GM23338 (cell line): ENCODE results near the gene TSPAN3. TPM values are rescaled to one million over a fixed set of nuclear protein-coding genes. Genes with fewer than 3 reads are reported as not detected.

ENCODE experiments used
- ATAC-seq: fragments of 200-7000 bp; cut with Tn5 transposase; 3 replicates; pipeline ENCODE4 v1.9.1; 2020
- DNase-seq: peaks from one replicate; pipeline ENCODE4 v3.0.0-alpha.2; 2015; ENCODE audit warnings: low spot score
- H2AFZ ChIP-seq: fragments of 200-600 bp; sonication (generic); 2 replicates; pipeline ENCODE4 v1.8.0; 2016; ENCODE audit warnings: antibody characterized with exemption, mild to moderate bottlenecking, moderate library complexity
- H3F3A ChIP-seq: fragments of 200-600 bp; sonication (generic); replicated peaks from 2 replicates; pipeline ENCODE4 v1.8.0; 2017; ENCODE audit warnings: antibody characterized with exemption, mixed run types, low read depth
- H3K27ac ChIP-seq: fragments of 200-600 bp; sonication (generic); 2 replicates; pipeline ENCODE4 v1.6.1; 2016; ENCODE audit warnings: low read depth
- H3K27me3 ChIP-seq: fragments of 200-600 bp; sonication (generic); 2 replicates; pipeline ENCODE4 v1.8.0; 2016; ENCODE audit warnings: mild to moderate bottlenecking, mixed run types, moderate library complexity; ENCODE audit not compliant: insufficient read depth
- H3K36me3 ChIP-seq: fragments of 200-600 bp; sonication (generic); 2 replicates; pipeline ENCODE4 v1.8.0; 2016; ENCODE audit warnings: mild to moderate bottlenecking; ENCODE audit not compliant: insufficient read depth
- H3K4me1 ChIP-seq: fragments of 200-600 bp; sonication (generic); 2 replicates; pipeline ENCODE4 v1.8.0; 2016; ENCODE audit warnings: mild to moderate bottlenecking, moderate library complexity; ENCODE audit not compliant: insufficient read depth
- H3K4me2 ChIP-seq: fragments of 200-600 bp; sonication (generic); 2 replicates; pipeline ENCODE4 v1.7.1; 2017; ENCODE audit warnings: mixed run types
- H3K4me3 ChIP-seq: fragments of 200-600 bp; sonication (generic); 2 replicates; pipeline ENCODE4 v1.6.1; 2016; ENCODE audit warnings: mixed run types
- H3K79me2 ChIP-seq: fragments of 200-600 bp; sonication (generic); replicated peaks from 2 replicates; pipeline ENCODE4 v1.8.0; 2017; ENCODE audit warnings: mild to moderate bottlenecking; ENCODE audit not compliant: insufficient read depth
- H3K9me2 ChIP-seq: fragments of 200-600 bp; sonication (generic); 2 replicates; pipeline ENCODE4 v1.8.0; 2017; ENCODE audit not compliant: insufficient read depth
- H4K20me1 ChIP-seq: fragments of 200-600 bp; sonication (generic); replicated peaks from 2 replicates; pipeline ENCODE4 v1.8.0; 2017; ENCODE audit warnings: mild to moderate bottlenecking; ENCODE audit not compliant: insufficient read depth
- H3K27ac Mint-ChIP-seq: 2 replicates; pipeline ENCODE4 v1.8.0; 2020; ENCODE audit warnings: inconsistent platforms, mild to moderate bottlenecking, moderate library complexity, mixed read lengths
- H3K27me3 Mint-ChIP-seq: 3 replicates; pipeline ENCODE4 v1.8.0; 2022; ENCODE audit warnings: low read depth, mild to moderate bottlenecking, moderate library complexity, mixed read lengths, inconsistent platforms; ENCODE audit not compliant: insufficient read depth, poor library complexity
- H3K36me3 Mint-ChIP-seq: 3 replicates; pipeline ENCODE4 v1.8.0; 2021; ENCODE audit warnings: low read depth, mild to moderate bottlenecking, inconsistent platforms, moderate library complexity, mixed read lengths
- H3K4me1 Mint-ChIP-seq: 3 replicates; pipeline ENCODE4 v1.8.0; 2020; ENCODE audit warnings: mild to moderate bottlenecking, inconsistent platforms, mixed read lengths
- H3K4me3 Mint-ChIP-seq: 3 replicates; pipeline ENCODE4 v1.8.0; 2021; ENCODE audit warnings: moderate library complexity, mild to moderate bottlenecking, inconsistent platforms, mixed read lengths
- H3K9me3 Mint-ChIP-seq: 3 replicates; pipeline ENCODE4 v1.8.0; 2020; ENCODE audit warnings: moderate library complexity, mild to moderate bottlenecking, inconsistent platforms, mixed read lengths
- CREB1 ChIP-seq: fragments of 250-450 bp; sonication (Bioruptor Pico); IDR thresholded peaks from 2 replicates; pipeline ENCODE4 v1.5.0; 2020; ENCODE audit warnings: low read depth, mild to moderate bottlenecking, moderate library complexity
- JUNB ChIP-seq: IDR thresholded peaks from one replicate; pipeline ENCODE4 v1.6.1; 2016; ENCODE audit warnings: antibody characterized with exemption; ENCODE audit not compliant: unreplicated experiment
- NANOG ChIP-seq: IDR thresholded peaks from 2 replicates; pipeline ENCODE4 v1.6.1; 2016; ENCODE audit warnings: antibody characterized with exemption, borderline replicate concordance
- POLR2AphosphoS5 ChIP-seq: IDR thresholded peaks from 2 replicates; pipeline ENCODE4 v1.6.1; 2016; ENCODE audit warnings: antibody characterized with exemption, low read depth
- STAT1 ChIP-seq: IDR thresholded peaks from one replicate; pipeline ENCODE4 v1.6.1; 2016; ENCODE audit warnings: antibody characterized with exemption; ENCODE audit not compliant: unreplicated experiment
- ZNF114 ChIP-seq: fragments of 250-450 bp; sonication (Bioruptor Pico); IDR thresholded peaks from 2 replicates; pipeline ENCODE4 v1.5.0; 2020; ENCODE audit warnings: mild to moderate bottlenecking, moderate library complexity
- polyA plus RNA-seq: library from polyadenylated mRNA; unstranded; fragments of >200 nt; fragmentation: Nextera tagmentation; extraction: Ambion mirVana; gene quantifications from 2 replicates; pipeline ENCODE4 v1.2.1, GENCODE V29; 2016
- total RNA-seq: library from RNA; depleted of rRNA; stranded (reverse); fragments of >200 nt; shearing (Covaris generic); gene quantifications from 2 replicates; pipeline ENCODE4 v1.2.3, GENCODE V29; 2014
- TF ChIP-seq, protein P1 (sequence below): fragments of 250-450 bp; sonication (Bioruptor Pico); IDR thresholded peaks from 2 replicates; pipeline ENCODE4 v1.5.0; 2020; ENCODE audit warnings: mild to moderate bottlenecking, moderate library complexity
- TF ChIP-seq, protein P2 (sequence below), 2 experiments: fragments of 200-600 bp in 1 of 2; sonication (generic) in 1 of 2; conservative IDR thresholded peaks; 2 replicates each; pipeline versions ENCODE4 v1.5.1 to v1.6.1; 2016 to 2017; ENCODE audit warnings: antibody characterized with exemption in 2 of 2, low read depth in 2 of 2, mild to moderate bottlenecking in 2 of 2, moderate library complexity in 1 of 2

TSPAN3 gene
- total and polyA plus RNA-seq, 2 experiments from 2014 or later, result 72.5 to 159 TPM

DNA sequence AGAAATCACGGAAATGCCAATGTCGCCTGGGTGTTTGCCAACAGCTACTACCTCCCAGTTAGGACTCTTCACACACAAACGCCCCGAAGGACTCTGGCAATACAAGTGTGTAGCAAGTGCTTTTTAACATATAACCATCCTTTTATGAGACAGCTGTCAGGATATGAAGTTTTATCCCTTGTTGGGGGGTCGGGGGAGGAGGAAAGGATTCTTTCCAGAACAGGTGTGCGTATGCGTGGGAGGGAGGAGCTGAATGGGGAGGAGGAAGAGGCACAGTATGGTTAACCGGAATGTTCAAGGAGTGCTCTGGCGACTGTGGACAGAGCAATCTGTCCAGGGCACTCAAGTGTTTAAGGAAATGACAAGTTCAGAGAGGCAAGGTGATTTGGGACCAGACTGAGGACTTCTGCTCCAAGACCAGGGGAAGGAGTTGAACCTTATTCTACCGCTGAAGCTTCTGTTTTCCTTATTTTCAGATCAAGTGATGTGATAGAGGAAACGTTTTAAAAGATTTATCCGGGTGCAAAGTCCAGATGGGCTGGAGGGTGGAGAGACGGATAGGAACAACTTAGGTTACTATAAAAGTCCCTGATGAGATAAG, 1.3 kb downstream of the TSPAN3 start (continued):
- TF ChIP-seq, protein P1, sequence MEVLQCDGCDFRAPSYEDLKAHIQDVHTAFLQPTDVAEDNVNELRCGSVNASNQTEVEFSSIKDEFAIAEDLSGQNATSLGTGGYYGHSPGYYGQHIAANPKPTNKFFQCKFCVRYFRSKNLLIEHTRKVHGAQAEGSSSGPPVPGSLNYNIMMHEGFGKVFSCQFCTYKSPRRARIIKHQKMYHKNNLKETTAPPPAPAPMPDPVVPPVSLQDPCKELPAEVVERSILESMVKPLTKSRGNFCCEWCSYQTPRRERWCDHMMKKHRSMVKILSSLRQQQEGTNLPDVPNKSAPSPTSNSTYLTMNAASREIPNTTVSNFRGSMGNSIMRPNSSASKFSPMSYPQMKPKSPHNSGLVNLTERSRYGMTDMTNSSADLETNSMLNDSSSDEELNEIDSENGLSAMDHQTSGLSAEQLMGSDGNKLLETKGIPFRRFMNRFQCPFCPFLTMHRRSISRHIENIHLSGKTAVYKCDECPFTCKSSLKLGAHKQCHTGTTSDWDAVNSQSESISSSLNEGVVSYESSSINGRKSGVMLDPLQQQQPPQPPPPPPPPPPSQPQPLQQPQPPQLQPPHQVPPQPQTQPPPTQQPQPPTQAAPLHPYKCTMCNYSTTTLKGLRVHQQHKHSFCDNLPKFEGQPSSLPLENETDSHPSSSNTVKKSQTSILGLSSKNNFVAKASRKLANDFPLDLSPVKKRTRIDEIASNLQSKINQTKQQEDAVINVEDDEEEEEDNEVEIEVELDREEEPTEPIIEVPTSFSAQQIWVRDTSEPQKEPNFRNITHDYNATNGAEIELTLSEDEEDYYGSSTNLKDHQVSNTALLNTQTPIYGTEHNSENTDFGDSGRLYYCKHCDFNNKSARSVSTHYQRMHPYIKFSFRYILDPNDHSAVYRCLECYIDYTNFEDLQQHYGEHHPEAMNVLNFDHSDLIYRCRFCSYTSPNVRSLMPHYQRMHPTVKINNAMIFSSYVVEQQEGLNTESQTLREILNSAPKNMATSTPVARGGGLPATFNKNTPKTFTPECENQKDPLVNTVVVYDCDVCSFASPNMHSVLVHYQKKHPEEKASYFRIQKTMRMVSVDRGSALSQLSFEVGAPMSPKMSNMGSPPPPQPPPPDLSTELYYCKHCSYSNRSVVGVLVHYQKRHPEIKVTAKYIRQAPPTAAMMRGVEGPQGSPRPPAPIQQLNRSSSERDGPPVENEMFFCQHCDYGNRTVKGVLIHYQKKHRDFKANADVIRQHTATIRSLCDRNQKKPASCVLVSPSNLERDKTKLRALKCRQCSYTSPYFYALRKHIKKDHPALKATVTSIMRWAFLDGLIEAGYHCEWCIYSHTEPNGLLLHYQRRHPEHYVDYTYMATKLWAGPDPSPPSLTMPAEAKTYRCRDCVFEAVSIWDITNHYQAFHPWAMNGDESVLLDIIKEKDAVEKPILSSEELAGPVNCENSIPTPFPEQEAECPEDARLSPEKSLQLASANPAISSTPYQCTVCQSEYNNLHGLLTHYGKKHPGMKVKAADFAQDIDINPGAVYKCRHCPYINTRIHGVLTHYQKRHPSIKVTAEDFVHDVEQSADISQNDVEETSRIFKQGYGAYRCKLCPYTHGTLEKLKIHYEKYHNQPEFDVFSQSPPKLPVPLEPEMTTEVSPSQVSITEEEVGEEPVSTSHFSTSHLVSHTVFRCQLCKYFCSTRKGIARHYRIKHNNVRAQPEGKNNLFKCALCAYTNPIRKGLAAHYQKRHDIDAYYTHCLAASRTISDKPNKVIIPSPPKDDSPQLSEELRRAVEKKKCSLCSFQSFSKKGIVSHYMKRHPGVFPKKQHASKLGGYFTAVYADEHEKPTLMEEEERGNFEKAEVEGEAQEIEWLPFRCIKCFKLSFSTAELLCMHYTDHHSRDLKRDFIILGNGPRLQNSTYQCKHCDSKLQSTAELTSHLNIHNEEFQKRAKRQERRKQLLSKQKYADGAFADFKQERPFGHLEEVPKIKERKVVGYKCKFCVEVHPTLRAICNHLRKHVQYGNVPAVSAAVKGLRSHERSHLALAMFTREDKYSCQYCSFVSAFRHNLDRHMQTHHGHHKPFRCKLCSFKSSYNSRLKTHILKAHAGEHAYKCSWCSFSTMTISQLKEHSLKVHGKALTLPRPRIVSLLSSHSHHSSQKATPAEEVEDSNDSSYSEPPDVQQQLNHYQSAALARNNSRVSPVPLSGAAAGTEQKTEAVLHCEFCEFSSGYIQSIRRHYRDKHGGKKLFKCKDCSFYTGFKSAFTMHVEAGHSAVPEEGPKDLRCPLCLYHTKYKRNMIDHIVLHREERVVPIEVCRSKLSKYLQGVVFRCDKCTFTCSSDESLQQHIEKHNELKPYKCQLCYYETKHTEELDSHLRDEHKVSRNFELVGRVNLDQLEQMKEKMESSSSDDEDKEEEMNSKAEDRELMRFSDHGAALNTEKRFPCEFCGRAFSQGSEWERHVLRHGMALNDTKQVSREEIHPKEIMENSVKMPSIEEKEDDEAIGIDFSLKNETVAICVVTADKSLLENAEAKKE, result no peak
- no peak for TF ChIP-seq CREB1 (CRISPR knock-in tag)
- TF ChIP-seq JUNB, result no peak

DNA sequence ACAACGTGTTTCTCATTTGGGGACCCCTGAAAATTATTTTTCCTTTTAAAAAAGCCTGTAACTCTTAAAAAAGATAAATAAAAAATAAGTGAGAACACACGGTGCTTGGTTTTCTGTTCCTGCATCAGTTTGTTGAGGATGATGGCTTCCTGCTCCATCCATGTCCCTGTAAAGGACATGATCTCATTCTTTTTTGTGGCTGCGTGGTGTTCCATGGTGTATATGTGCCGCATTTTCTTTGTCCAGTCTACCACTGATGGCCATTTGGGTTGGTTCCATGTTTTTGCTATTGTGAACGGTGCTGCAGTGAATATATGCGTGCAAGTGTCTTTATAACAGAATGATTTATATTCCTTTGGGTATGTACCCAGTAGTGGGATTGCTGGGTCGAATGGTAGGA, 2.3 kb downstream of the TSPAN3 start:
- Histone ChIP-seq H4K20me1 (peaks cover 22% of the 10 kb centered on the region), H3K4me1 (peaks cover 14% of the 10 kb centered on the region), H2AFZ (no peak overlapping the region), H3F3A (no peaks in the 10 kb centered on the region), H3K9me2 (no peaks in the 10 kb centered on the region), H3K4me3 (no peak overlapping the region), H3K27ac (no peak overlapping the region), H3K27me3 (peaks cover 11% of the 10 kb centered on the region), H3K4me2 (no peak overlapping the region), H3K36me3 (no peaks in the 10 kb centered on the region), H3K79me2 (peaks cover 65% of the 10 kb centered on the region)
- no peaks in the 10 kb centered on the region for H3K36me3 Mint-ChIP-seq
- H3K27ac Mint-ChIP-seq, result no peak overlapping the region
- H3K4me1 Mint-ChIP-seq, result peaks cover 26% of the 10 kb centered on the region
- H3K9me3 Mint-ChIP-seq, result no peaks in the 10 kb centered on the region
- peaks cover 1% of the 10 kb centered on the region for H3K27me3 Mint-ChIP-seq
- ATAC-seq, result no peak
- no peak overlapping the region for H3K4me3 Mint-ChIP-seq
- DNase-seq, result no peak
- no peak for TF ChIP-seq POLR2AphosphoS5
- TF ChIP-seq STAT1, result no peak
- TF ChIP-seq ZNF114 (CRISPR knock-in tag), result no peak
- TF ChIP-seq CREB1 (CRISPR knock-in tag), result no peak
- TF ChIP-seq JUNB, result no peak
- no peak for TF ChIP-seq NANOG
- TF ChIP-seq, protein P1, result no peak
- TF ChIP-seq, protein P2, sequence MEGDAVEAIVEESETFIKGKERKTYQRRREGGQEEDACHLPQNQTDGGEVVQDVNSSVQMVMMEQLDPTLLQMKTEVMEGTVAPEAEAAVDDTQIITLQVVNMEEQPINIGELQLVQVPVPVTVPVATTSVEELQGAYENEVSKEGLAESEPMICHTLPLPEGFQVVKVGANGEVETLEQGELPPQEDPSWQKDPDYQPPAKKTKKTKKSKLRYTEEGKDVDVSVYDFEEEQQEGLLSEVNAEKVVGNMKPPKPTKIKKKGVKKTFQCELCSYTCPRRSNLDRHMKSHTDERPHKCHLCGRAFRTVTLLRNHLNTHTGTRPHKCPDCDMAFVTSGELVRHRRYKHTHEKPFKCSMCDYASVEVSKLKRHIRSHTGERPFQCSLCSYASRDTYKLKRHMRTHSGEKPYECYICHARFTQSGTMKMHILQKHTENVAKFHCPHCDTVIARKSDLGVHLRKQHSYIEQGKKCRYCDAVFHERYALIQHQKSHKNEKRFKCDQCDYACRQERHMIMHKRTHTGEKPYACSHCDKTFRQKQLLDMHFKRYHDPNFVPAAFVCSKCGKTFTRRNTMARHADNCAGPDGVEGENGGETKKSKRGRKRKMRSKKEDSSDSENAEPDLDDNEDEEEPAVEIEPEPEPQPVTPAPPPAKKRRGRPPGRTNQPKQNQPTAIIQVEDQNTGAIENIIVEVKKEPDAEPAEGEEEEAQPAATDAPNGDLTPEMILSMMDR (conservative IDR thresholded peaks at IDR 0.05; ENCODE audit: low read depth in 2 of 2), result no peak
